ENCODE data around the gene NCOA1. TPM values are rescaled to one million over a fixed set of nuclear protein-coding genes. Genes with fewer than 3 reads are reported as not detected.
A peak's percentile ranks its signal among the peaks of the same experiment; 100 is the strongest.

NCOA1 gene
- total RNA-seq, 2 experiments from 2014 or later: 19.2 to 20.2 TPM

GRCh38 chr2:24768013-24768412 lies 277.0 kb downstream of the NCOA1 start:
- no peak overlapping the region for H3K27ac Mint-ChIP-seq
- peaks cover 6% of the 10 kb centered on the region for H3K4me1 Mint-ChIP-seq
- H3K4me3 Mint-ChIP-seq: no peak overlapping the region
- H3K36me3 Mint-ChIP-seq: peaks cover 13% of the 10 kb centered on the region
- no peak for DNase-seq
- H3K27me3 Mint-ChIP-seq: no peaks in the 10 kb centered on the region
- no peaks in the 10 kb centered on the region for H3K9me3 Mint-ChIP-seq

GRCh38 chr2:24768601-24769000 lies 277.5 kb downstream of the NCOA1 start:
- no peaks in the 10 kb centered on the region for H3K9me3 Mint-ChIP-seq
- no peak overlapping the region for H3K4me3 Mint-ChIP-seq
- peaks cover 13% of the 10 kb centered on the region for H3K36me3 Mint-ChIP-seq
- no peak for DNase-seq
- no peak overlapping the region for H3K27ac Mint-ChIP-seq
- H3K4me1 Mint-ChIP-seq: peaks cover 6% of the 10 kb centered on the region
- H3K27me3 Mint-ChIP-seq: no peaks in the 10 kb centered on the region

- Mint-ChIP-seq H3K27ac (no peak overlapping the region), H3K36me3 (peaks cover 12% of the 10 kb centered on the region), H3K4me3 (no peak overlapping the region), H3K9me3 (no peaks in the 10 kb centered on the region), H3K4me1 (peaks cover 6% of the 10 kb centered on the region), H3K27me3 (no peaks in the 10 kb centered on the region)
- no peak for DNase-seq
Observed at GRCh38 chr2:24771061-24771460, 280.0 kb downstream of the NCOA1 start.

GRCh38 chr2:24771764-24772586 lies 280.9 kb downstream of the NCOA1 start:
- no peak for DNase-seq
- Mint-ChIP-seq H3K4me1 (no peaks in the 10 kb centered on the region), H3K27me3 (no peaks in the 10 kb centered on the region), H3K9me3 (no peaks in the 10 kb centered on the region), H3K27ac (no peak overlapping the region), H3K4me3 (no peak overlapping the region), H3K36me3 (peaks cover 9% of the 10 kb centered on the region)

GRCh38 chr2:24774373-24774772 lies 283.3 kb downstream of the NCOA1 start:
- no peak overlapping the region for H3K27ac Mint-ChIP-seq

GRCh38 chr2:24779116-24779515 lies 288.1 kb downstream of the NCOA1 start:
- Mint-ChIP-seq H3K27ac (no peak overlapping the region), H3K27me3 (peaks cover 3% of the 10 kb centered on the region), H3K36me3 (no peaks in the 10 kb centered on the region), H3K9me3 (no peaks in the 10 kb centered on the region), H3K4me1 (no peaks in the 10 kb centered on the region), H3K4me3 (no peak overlapping the region)
- no peak for DNase-seq

More at GRCh38 chr2:24774373-24774772, 283.3 kb downstream of the NCOA1 start:
- H3K9me3 Mint-ChIP-seq: no peaks in the 10 kb centered on the region
- H3K36me3 Mint-ChIP-seq: peaks cover 5% of the 10 kb centered on the region
- H3K4me1 Mint-ChIP-seq: no peaks in the 10 kb centered on the region
- H3K4me3 Mint-ChIP-seq: no peak overlapping the region
- DNase-seq: no peak
- H3K27me3 Mint-ChIP-seq: no peaks in the 10 kb centered on the region

- Mint-ChIP-seq H3K27ac (no peak overlapping the region), H3K9me3 (no peaks in the 10 kb centered on the region), H3K36me3 (no peaks in the 10 kb centered on the region), H3K27me3 (peaks cover 3% of the 10 kb centered on the region), H3K4me3 (no peak overlapping the region), H3K4me1 (no peaks in the 10 kb centered on the region)
- DNase-seq: no peak
Observed at GRCh38 chr2:24783641-24784040, 292.6 kb downstream of the NCOA1 start.

- peaks cover 7% of the 10 kb centered on the region for H3K36me3 Mint-ChIP-seq
- H3K4me3 Mint-ChIP-seq: no peak overlapping the region
- peaks cover 3% of the 10 kb centered on the region for H3K27me3 Mint-ChIP-seq
- H3K27ac Mint-ChIP-seq: no peak overlapping the region
- no peak for DNase-seq
- no peaks in the 10 kb centered on the region for H3K9me3 Mint-ChIP-seq
- H3K4me1 Mint-ChIP-seq: no peaks in the 10 kb centered on the region
Observed at GRCh38 chr2:24785671-24786321, 294.7 kb downstream of the NCOA1 start.

GRCh38 chr2:24787532-24787931 lies 296.5 kb downstream of the NCOA1 start:
- no peak overlapping the region for H3K4me3 Mint-ChIP-seq
- H3K4me1 Mint-ChIP-seq: peaks cover 7% of the 10 kb centered on the region
- no peak overlapping the region for H3K27ac Mint-ChIP-seq
- H3K36me3 Mint-ChIP-seq: peaks cover 7% of the 10 kb centered on the region
- no peaks in the 10 kb centered on the region for H3K27me3 Mint-ChIP-seq
- no peaks in the 10 kb centered on the region for H3K9me3 Mint-ChIP-seq
- DNase-seq: no peak

GRCh38 chr2:24788816-24789215 lies 297.8 kb downstream of the NCOA1 start:
- Mint-ChIP-seq H3K4me3 (no peak overlapping the region), H3K9me3 (no peaks in the 10 kb centered on the region), H3K27me3 (no peaks in the 10 kb centered on the region), H3K36me3 (peaks cover 8% of the 10 kb centered on the region), H3K4me1 (peaks cover 7% of the 10 kb centered on the region), H3K27ac (no peak overlapping the region)
- no peak for DNase-seq

- H3K9me3 Mint-ChIP-seq: no peaks in the 10 kb centered on the region
- peaks cover 29% of the 10 kb centered on the region for H3K36me3 Mint-ChIP-seq
- no peak overlapping the region for H3K27ac Mint-ChIP-seq
- no peak overlapping the region for H3K4me3 Mint-ChIP-seq
- peaks cover 17% of the 10 kb centered on the region for H3K4me1 Mint-ChIP-seq
- no peak for DNase-seq
- no peaks in the 10 kb centered on the region for H3K27me3 Mint-ChIP-seq
Observed at GRCh38 chr2:24791452-24791851, 300.4 kb downstream of the NCOA1 start.

GRCh38 chr2:24792542-24792873 lies 301.5 kb downstream of the NCOA1 start:
- no peak for DNase-seq
- Mint-ChIP-seq H3K27me3 (no peaks in the 10 kb centered on the region), H3K27ac (peak overlapping the region; percentile 99), H3K36me3 (peaks cover 39% of the 10 kb centered on the region), H3K4me3 (peak overlapping the region; percentile 96), H3K4me1 (peaks cover 27% of the 10 kb centered on the region), H3K9me3 (no peaks in the 10 kb centered on the region)

- Mint-ChIP-seq H3K4me3 (peak within 1 kb of the TSS; percentile 96), H3K27me3 (no peaks in the 10 kb centered on the region), H3K27ac (peak within 1 kb of the TSS; percentile 99), H3K4me1 (peaks cover 29% of the 10 kb centered on the region), H3K9me3 (no peaks in the 10 kb centered on the region), H3K36me3 (peaks cover 45% of the 10 kb centered on the region)
- DNase-seq: peak; percentile 93
Observed at GRCh38 chr2:24792874-24793760, 302.1 kb downstream of the NCOA1 start, which contains the start of the genes CENPO and PTRHD1. Gene CENPO (plus strand): TSS chr2:24793425. CDS start chr2:24793920, 495 bp downstream. Gene PTRHD1 (minus strand): TSS chr2:24793391. CDS start chr2:24793377, 14 bp downstream.

GRCh38 chr2:24793761-24794435 lies 302.8 kb downstream of the NCOA1 start:
- Mint-ChIP-seq H3K9me3 (no peaks in the 10 kb centered on the region), H3K4me1 (peaks cover 29% of the 10 kb centered on the region), H3K36me3 (peaks cover 51% of the 10 kb centered on the region), H3K27me3 (no peaks in the 10 kb centered on the region), H3K27ac (peak overlapping the region; percentile 99), H3K4me3 (peak overlapping the region; percentile 96)
- DNase-seq: no peak

All from activated naive CD8-positive, alpha-beta T cell treated with anti-CD3 and anti-CD28 coated beads for 36 hours (primary cell).